ENCODE measurements around the gene LAMTOR3. TPM values are rescaled to one million over a fixed set of nuclear protein-coding genes. Genes with fewer than 3 reads are reported as not detected.
A peak's percentile ranks its signal among the peaks of the same experiment; 100 is the strongest.

Gene LAMTOR3
- total RNA-seq, 2 donors from 2014 or later: 45.6 to 67.2 TPM

- no peaks in the 10 kb centered on the region for H3K4me1 ChIP-seq
- H3K9me3 ChIP-seq: no peaks in the 10 kb centered on the region
- no peak overlapping the region for H3K27ac ChIP-seq
- intact Hi-C loops (cut with DNase I): loop anchor here (5.0 kb wide), 1 partner anchor 54 kb away; the partner anchor contains the start of gene DNAJB14
- H3K27me3 ChIP-seq: no peaks in the 10 kb centered on the region
- TF ChIP-seq, protein P1, sequence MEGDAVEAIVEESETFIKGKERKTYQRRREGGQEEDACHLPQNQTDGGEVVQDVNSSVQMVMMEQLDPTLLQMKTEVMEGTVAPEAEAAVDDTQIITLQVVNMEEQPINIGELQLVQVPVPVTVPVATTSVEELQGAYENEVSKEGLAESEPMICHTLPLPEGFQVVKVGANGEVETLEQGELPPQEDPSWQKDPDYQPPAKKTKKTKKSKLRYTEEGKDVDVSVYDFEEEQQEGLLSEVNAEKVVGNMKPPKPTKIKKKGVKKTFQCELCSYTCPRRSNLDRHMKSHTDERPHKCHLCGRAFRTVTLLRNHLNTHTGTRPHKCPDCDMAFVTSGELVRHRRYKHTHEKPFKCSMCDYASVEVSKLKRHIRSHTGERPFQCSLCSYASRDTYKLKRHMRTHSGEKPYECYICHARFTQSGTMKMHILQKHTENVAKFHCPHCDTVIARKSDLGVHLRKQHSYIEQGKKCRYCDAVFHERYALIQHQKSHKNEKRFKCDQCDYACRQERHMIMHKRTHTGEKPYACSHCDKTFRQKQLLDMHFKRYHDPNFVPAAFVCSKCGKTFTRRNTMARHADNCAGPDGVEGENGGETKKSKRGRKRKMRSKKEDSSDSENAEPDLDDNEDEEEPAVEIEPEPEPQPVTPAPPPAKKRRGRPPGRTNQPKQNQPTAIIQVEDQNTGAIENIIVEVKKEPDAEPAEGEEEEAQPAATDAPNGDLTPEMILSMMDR (IDR thresholded peaks at IDR 0.05): no peak
- H3K36me3 ChIP-seq: no peaks in the 10 kb centered on the region
- peak overlapping the region in 1 of 2 donors; percentile 90 for H3K9ac ChIP-seq (ENCODE audit: low read depth in 2 of 2, low read length in 2 of 2)
- no peak for DNase-seq
- peak overlapping the region; percentile 84 for H3K4me3 ChIP-seq
These were observed 1.2 kb downstream of the LAMTOR3 start for GRCh38 chr4:99893029-99893428.

DNA sequence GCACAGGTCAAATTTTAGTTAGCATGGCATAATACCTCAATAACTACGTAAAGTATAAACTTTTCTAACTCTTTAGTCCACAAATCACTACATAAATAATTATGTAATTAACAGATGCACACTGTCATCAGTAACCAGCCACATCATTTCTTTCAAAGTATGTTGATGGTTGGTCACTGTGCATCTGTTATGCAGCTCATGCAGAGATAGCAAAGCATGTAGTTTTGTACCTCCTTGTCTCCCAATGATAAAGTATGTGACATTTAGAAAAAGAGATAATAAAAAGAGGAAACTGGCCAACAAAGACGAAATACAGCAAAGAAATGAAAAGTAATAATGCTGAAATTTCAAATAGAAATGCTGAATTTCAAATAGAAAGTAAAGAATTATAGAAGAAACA lies 2.9 kb downstream of the LAMTOR3 start:
- intact Hi-C loops (cut with DNase I): loop anchor here (5.0 kb wide), 1 partner anchor 56 kb away; the partner anchor contains the start of gene DNAJB14
- no peaks in the 10 kb centered on the region for H3K9me3 ChIP-seq
- TF ChIP-seq, protein P1 (IDR thresholded peaks at IDR 0.05): no peak
- DNase-seq: no peak
- no peak overlapping the region for H3K9ac ChIP-seq (ENCODE audit: low read depth in 2 of 2, low read length in 2 of 2)
- H3K36me3 ChIP-seq: no peaks in the 10 kb centered on the region
- no peak overlapping the region for H3K4me3 ChIP-seq
- no peaks in the 10 kb centered on the region for H3K27me3 ChIP-seq
- H3K4me1 ChIP-seq: no peaks in the 10 kb centered on the region
- no peak overlapping the region for H3K27ac ChIP-seq

GRCh38 chr4:99887837-99888236 lies 6.4 kb downstream of the LAMTOR3 start:
- TF ChIP-seq, protein P1 (IDR thresholded peaks at IDR 0.05): no peak
- Histone ChIP-seq H3K9me3 (no peaks in the 10 kb centered on the region), H3K9ac (ENCODE audit: low read depth in 2 of 2, low read length in 2 of 2) (no peak overlapping the region), H3K4me3 (no peak overlapping the region), H3K27ac (no peak overlapping the region), H3K36me3 (no peaks in the 10 kb centered on the region), H3K27me3 (no peaks in the 10 kb centered on the region), H3K4me1 (no peaks in the 10 kb centered on the region)
- DNase-seq: no peak
- intact Hi-C loops (cut with DNase I): loop anchor here (5.0 kb wide), 2 partner anchors 76 to 326 kb away; partner anchors contain the start of gene TRMT10A

DNA sequence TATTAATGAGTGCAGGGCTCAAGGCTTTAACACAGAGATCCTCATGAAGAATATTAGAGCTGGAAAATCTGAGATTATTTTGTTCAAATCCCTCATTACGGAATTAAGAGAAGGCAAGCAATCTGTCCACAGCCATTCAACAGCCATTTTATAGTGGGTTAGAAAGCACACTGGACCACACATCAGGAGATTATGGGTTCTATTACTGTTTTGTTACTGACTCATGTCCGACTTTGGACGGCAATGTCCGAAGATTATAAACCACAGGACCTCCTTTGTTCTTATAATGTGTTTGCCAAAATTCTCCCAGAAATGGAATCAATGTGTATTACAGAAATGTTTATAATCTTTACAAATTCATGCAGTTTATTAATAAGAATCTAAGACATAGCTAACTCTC lies 8.1 kb downstream of the LAMTOR3 start:
- intact Hi-C loops (cut with DNase I): loop anchor here (5.0 kb wide), 2 partner anchors 74 to 324 kb away; partner anchors contain the start of gene TRMT10A
- Histone ChIP-seq H3K9me3 (no peaks in the 10 kb centered on the region), H3K27ac (no peak overlapping the region), H3K36me3 (no peaks in the 10 kb centered on the region), H3K27me3 (no peaks in the 10 kb centered on the region), H3K4me1 (no peaks in the 10 kb centered on the region), H3K9ac (ENCODE audit: low read depth in 2 of 2, low read length in 2 of 2) (no peak overlapping the region), H3K4me3 (no peak overlapping the region)
- DNase-seq: no peak
- TF ChIP-seq, protein P1 (IDR thresholded peaks at IDR 0.05): no peak

- no peak overlapping the region for H3K27ac ChIP-seq
- intact Hi-C loops (cut with DNase I): loop anchor here (5.0 kb wide), 2 partner anchors 73 to 323 kb away; partner anchors contain the start of gene TRMT10A
- no peaks in the 10 kb centered on the region for H3K36me3 ChIP-seq
- TF ChIP-seq, protein P1 (IDR thresholded peaks at IDR 0.05): no peak
- H3K27me3 ChIP-seq: no peaks in the 10 kb centered on the region
- H3K4me1 ChIP-seq: no peaks in the 10 kb centered on the region
- no peak for DNase-seq
- H3K9ac ChIP-seq (ENCODE audit: low read depth in 2 of 2, low read length in 2 of 2): no peak overlapping the region
- H3K9me3 ChIP-seq: no peaks in the 10 kb centered on the region
- no peak overlapping the region for H3K4me3 ChIP-seq
These were observed 8.5 kb downstream of the LAMTOR3 start for GRCh38 chr4:99885687-99886086.
